ENCODE measurements around the gene YJU2. TPM values are rescaled to one million over a fixed set of nuclear protein-coding genes. Genes with fewer than 3 reads are reported as not detected.

The YJU2 gene
- total RNA-seq, 4 donors from 2014 or later: 10.7 to 21.5 (median 17.5) TPM

- TF ChIP-seq, protein P1, sequence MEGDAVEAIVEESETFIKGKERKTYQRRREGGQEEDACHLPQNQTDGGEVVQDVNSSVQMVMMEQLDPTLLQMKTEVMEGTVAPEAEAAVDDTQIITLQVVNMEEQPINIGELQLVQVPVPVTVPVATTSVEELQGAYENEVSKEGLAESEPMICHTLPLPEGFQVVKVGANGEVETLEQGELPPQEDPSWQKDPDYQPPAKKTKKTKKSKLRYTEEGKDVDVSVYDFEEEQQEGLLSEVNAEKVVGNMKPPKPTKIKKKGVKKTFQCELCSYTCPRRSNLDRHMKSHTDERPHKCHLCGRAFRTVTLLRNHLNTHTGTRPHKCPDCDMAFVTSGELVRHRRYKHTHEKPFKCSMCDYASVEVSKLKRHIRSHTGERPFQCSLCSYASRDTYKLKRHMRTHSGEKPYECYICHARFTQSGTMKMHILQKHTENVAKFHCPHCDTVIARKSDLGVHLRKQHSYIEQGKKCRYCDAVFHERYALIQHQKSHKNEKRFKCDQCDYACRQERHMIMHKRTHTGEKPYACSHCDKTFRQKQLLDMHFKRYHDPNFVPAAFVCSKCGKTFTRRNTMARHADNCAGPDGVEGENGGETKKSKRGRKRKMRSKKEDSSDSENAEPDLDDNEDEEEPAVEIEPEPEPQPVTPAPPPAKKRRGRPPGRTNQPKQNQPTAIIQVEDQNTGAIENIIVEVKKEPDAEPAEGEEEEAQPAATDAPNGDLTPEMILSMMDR (IDR thresholded peaks at IDR 0.05; ENCODE audit: low read depth): no peak
Measured at GRCh38 chr19:4279267-4279529, 32.3 kb downstream of the YJU2 start.

DNA sequence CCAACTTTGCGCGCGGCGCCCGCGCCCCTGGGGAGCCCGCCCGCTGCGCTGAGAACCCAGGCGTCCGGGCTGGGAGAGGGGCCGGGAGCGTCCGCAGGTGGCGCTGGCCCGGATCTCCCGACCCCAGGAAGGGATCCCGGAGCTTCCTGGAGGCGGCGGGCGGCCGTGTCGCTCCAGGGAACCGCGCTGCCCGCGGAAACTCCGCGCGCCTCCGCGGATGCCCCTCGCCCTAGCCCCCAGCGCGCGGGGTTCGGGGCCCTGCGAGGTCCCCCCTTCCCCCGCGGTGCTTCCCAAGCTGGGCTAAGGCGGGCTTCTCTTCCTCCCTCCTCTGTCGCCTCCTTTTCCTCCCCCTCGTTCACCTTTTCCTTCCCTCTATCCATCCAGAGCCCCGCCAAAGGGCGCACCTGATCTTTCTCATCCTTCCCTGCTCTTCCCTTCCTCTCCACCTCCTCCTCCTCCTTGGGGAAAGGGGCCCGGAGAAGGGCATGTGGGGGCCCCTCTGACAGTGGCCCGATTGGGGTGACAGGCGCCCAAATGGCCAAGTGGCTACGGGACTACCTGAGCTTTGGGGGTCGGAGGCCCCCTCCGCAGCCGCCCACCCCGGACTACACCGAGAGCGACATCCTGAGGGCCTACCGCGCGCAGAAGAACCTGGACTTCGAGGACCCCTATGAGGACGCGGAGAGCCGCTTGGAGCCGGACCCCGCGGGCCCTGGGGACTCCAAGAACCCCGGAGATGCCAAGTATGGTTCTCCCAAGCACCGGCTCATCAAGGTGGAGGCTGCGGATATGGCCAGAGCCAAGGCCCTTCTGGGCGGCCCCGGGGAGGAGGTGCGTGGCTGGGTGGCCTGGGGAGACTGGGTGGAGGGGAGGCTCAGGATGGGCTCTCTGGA, 32.9 kb downstream of the YJU2 start:
- TF ChIP-seq, protein P1 (IDR thresholded peaks at IDR 0.05; ENCODE audit: low read depth): no peak

DNA sequence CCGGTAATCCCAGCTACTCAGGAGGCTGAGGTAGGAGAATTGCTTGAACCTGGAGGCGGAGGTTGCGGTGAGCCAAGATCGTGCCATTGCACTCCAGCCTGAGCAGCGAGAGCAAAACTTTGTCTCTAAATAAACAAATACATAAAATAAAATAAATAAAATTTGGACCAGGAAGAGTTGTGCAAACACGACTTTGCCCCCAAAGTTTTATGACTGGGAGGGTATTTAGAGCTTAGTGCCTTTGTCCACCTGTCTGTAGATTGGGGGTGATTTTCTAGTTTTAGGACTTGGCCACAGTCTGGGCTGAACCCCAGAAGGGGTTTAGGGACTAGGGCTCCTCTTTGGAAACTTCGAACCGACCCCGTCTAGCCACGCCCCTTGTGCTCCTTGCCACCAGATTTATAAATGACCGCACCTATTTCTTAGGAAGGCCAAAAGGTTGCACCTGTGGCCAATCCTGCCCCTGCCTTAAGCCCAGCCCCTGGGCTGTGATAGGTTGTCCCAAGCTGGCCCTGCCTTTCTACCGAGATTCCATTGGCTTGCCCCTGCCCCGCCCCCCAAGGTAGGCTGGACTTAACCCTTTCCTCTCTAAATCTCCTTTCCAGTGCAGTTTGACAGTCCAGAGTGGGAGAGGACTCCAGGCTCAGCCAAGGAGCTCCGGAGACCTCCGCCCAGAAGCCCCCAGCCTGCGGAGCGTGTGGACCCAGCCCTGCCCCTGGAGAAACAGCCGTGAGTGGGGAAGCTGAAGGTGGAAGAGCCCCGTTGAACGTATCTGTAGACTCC, 37.5 kb downstream of the YJU2 start:
- TF ChIP-seq, protein P1 (IDR thresholded peaks at IDR 0.05; ENCODE audit: low read depth): no peak

DNA sequence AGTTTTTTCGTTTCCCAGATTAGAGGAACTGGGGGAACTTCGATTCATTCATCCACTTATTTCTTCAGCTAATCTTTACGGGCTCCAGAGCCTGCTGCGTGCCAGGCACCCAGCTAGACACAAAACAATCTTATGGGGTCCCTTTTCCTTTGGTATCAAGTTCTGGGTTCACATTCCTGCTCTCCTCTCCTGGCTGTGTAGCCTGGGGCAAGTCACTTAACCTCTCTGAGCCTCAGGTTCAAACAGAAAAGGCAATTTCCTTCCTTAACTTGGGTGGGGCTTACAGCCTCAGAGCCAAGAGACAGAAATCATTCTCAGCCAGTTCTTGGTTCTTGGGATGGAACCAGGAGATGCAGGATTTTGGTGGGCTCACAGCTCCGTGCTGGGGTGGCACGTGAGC, 38.1 kb downstream of the YJU2 start:
- TF ChIP-seq, protein P1 (IDR thresholded peaks at IDR 0.05; ENCODE audit: low read depth): no peak

- TF ChIP-seq, protein P1 (IDR thresholded peaks at IDR 0.05; ENCODE audit: low read depth): no peak
Measured at GRCh38 chr19:4288091-4288777, 41.4 kb downstream of the YJU2 start.

DNA sequence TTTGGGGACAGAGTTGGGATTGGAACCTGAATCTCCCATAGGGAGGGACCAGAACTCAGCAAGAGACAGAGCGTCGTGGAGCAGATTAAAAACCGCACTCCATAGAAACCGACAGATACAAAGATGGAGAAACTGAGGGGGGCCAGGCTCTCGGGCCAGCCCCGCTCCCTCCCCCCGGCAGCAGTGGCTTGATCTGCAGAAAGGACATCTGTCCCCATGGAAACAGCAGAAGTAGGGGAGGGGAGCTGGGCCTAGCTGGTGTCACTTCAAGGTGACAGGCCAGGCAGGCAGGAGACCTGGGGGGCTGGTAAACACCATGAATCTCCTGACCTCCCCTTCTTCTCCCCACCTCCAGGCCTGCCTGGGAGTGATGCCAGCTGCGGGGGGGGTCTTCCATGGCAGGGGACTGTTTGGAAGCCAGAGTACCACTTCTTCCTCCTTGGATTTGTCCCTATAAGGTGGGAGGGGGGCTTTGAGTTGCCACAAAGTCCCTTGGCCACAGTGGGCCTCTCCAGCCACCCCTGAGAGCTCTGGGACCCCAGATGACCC, 44.4 kb downstream of the YJU2 start:
- TF ChIP-seq, protein P1 (IDR thresholded peaks at IDR 0.05; ENCODE audit: low read depth): no peak
